GM04503 (cell line): ENCODE results near the gene AP3B1.

ENCODE experiments used
- DNase-seq: peaks from one replicate; pipeline ENCODE4 v3.0.0-alpha.2; 2012; ENCODE audit warnings: low read depth

The AP3B1 gene

DNA sequence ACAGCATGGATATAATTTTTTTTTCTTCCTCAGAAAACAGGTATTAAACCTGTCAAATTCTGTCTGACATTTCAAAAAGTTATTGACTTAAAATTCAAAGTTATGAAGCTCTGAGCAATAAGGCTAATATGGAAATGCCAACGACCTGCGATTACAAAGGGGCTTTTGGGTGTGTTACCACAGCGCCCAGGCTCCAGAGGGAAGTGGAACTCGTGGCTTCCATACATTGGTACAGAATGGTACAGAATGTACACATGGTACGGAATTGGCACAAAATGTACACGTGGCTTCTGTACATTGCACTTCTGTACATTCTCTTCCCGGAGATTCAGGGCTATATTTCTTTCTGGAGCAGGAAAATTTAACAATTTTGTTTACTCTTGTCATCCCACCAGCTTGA is 293.3 kb downstream of the AP3B1 start:
- no peak for DNase-seq

DNA sequence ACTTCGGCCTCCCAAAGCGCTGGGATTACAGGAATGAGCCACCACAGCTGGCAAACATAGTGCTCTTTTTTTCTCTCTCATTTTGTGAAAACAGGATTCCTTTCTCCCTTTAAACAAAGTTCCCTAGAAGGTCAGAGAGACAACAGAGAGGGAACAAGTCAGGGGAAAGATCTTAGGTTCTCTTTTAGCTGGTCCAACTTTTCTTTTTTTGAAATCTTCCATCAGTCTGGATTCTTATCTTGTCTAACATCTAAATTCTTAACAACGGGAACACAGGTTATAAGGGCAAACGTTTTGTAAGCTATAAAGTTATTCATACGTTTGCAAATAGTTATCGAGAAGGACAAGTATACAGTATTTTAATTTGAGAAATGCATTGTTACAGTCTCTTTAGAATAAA is 294.3 kb downstream of the AP3B1 start:
- no peak for DNase-seq

DNA sequence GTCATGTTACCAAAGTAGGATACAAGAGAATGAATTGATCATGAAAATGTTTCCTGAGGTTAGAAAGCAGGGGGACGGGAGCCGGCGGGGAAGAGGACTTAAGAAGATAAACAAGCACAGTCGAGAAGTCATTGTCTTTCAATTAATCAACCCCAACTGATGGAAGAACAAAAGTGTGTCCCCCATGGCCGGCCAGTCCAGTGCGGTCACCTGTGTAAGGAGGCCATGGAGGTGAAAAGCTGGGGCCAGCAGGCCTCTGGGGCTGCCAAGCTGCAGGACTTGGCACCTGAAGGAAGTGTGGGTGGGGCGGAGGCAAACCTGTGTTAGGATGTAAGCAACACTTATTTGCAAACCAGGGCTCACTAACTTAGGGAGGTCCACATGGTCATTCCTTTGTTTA is 295.1 kb downstream of the AP3B1 start:
- DNase-seq, result no peak

DNA sequence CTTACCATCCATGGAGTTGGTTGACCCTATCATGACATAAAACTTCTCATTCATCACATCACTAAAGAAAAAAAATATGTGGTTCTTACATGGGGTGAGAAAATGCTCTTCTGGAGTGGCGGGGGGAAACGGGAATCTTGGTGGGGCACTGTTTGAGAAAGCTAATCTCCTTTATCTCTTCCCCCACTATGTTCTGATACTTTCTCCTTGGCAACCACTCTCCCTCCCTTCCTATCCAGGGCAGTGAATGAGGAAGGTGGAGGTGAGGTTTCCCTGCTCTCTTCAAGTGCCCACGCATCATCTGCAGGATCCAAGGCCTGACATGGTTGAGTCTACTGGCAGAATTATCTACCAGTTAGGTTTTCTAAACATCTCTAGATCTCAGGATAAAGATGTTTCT is 297.6 kb downstream of the AP3B1 start:
- no peak for DNase-seq

DNA sequence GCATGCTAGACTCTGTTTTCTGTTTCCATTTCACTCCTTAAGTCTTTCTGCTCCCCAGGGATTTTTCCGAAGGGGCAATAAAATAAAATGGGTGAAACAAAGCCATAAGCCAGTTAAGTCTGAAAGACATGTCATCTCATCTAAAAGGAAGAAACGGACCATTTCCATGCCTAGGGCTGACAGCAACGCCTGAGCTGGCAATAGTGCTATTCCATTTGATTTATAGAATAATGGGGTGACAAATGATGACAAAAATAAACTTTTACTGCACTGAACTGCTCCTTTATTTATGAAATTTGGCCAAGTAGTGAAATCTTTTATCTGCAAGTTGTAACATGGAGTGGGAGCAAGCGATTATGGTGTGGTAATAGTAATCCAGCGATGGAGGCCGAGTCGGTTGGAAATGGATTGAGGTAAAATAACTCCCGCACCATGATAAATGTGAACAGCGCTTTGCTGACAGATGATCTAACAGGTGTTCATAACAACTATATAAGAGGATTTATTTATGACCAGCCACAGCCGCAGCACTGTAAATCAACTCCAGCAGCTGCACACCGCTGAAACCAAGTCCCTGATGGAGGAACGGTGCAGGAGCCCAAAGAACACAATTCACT is 298.6 kb downstream of the AP3B1 start:
- DNase-seq, result no peak

DNA sequence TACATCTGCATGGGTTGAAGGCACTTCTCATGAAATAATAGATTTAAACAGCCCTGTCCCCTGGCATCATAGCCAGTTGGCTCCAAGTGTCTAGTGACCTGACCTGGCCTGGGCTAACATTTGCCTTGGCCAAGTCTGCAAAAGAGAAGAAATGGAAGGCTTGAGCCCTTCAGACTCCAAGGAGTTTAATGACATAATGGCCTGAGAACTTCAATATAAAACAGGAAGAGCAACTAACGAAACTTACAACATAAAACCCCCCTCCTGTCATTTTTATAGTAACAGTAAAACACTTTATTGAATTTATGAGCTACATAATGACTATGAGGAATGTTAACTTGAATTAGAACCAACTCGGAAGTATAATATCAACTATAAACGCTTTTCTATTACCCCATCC is 299.6 kb downstream of the AP3B1 start:
- peak; percentile 37 for DNase-seq

DNA sequence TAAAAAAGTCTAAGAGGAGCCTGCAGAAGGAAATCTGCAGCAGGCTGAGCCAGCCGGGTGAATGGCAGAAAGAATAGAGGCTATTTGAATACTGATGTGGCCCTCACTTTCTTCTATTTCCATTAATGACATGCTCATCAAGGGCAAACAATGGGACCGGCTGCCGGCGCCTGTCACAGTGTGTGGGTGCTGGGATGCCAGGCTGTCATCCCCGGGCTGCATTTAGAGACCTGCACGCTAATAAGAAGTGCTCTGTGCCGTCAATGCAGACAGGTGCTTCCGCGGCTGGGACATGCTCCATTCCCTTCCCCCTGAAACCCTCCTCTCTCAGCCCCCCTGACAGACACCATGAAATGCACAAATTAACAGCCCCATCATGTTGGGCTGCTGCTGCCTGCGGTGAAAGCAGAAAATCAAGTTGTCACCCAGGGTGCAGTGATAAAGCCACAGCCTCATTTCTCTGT is 300.6 kb downstream of the AP3B1 start:
- no peak for DNase-seq

DNA sequence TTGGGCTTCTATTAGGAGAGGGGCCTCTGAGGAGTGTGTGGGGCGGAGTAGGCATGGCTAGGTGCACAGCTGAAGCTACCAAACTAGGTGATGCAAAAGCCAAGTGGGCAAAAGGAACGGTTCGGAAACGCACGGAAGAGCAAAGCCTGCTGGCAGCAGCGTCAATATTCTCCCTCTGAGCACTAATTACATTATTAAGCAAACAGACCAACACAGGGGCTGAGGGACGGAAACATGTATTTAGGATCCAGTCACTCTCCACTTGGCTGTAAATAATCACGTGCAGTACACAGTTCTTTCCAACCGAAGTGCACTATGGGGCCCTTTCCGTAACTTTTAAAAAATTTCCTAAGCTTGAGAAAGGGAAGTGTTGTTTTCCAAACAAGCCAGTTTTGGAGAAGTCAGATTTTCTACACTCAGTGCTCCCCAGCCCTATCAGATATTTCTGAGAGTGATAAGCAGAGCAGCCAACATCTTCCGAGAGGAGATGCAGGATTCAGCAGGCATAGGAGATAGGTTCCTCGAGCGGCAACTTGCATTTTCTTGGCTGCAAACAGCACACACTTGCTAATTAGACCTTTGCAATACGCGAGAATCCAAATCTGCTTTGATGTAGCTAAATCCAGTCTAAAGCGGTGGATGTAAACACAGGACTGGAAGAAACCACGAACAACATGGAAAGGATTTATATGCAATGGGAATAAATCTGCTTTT is 301.2 kb downstream of the AP3B1 start:
- DNase-seq, result no peak

DNA sequence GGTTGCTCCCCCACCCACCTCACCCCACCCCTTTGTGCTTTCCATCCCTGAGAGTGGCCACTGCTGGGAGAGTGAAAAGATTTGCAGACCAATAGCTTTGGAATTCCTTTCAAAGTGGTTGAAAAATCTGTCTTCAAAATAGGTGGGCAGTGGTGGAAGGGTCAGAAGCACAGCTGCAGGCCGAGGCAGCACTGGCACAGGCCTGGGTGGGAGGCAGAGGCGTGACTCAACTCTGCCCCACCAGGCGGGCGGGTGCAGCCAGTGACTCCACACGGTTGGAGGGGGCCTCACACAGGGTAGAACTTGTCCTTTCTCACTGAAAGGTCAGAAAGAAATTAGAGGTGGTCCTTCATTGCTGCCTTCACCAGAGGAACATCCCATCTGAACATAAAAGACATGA is 303.4 kb downstream of the AP3B1 start:
- DNase-seq, result no peak

DNA sequence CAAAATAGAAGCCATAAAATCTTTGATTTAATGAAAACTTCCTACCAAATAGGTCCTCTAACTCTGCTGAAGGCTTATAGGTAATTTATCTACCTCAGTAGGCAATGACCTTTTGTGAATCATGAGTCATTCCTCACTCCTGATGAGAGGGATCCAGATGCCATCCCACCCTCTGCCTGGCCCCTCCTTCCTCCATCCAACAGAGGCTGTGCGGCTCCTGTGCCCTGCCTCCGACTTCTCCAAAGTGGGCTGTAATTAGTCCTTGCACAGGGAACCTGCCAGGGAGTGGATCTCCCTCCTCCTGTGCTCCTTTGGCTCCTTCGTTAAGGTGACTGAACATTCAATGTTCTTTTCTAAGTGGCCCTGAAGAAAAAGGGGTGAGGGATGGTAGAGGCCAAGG is 304.5 kb downstream of the AP3B1 start:
- DNase-seq, result no peak

DNA sequence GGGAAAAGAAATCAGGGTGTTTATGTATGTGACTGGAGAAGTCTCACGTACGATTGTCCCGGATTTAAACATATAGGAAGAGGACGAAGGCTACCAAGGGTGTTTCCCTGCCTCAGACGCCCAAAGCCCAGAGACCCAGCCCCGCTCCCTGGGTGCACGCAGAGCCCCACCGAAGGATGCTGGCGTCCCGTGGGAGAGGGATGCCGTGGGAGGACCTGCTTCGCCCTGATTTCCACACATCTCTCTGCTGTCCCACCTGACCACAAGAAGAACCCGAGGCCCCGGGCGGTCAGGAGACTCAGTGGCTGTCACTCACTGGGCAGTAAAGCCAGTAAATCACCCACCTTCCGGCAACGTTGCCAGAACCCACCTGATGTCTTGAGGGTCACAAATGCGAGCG is 306.5 kb downstream of the AP3B1 start:
- DNase-seq, result no peak

DNA sequence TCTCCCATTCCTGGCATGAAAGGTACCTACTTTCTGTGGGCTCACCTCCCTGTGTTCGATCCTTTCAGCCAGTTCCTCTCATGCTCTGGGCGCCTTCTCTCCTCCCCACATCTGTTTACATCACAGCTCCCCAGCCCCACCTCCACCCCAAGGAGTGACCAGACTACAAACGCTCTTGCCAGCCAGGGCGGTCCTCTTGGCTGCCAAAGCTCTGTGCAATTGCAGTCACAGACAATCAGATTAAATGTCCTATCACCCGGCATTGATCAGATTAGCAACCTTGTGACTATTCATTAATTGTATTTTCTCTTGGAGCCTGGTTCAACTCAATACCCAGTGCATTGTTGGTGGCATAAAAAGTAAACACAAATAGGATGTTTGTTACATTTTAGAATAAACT is 307.2 kb downstream of the AP3B1 start:
- DNase-seq, result no peak

DNA sequence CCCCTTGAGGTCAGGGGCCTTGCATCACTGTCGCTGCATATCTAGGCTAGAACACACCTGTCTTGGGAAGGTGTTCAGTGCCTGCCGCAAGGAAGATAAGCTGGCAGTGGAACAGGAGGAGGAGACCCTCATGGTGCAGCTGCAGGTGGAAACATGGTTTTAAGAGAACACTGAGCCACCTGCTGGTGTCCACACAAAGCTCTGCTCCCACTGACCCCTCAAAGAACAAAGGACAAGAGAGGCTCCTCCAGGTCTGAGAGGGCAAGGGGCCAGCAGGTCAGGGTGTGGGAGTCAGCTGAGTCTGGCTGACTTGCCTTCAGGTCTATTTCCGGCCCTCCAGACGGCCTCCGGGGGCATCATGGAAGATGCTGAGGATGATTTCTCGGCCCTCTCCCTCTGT is 308.2 kb downstream of the AP3B1 start:
- no peak for DNase-seq

DNA sequence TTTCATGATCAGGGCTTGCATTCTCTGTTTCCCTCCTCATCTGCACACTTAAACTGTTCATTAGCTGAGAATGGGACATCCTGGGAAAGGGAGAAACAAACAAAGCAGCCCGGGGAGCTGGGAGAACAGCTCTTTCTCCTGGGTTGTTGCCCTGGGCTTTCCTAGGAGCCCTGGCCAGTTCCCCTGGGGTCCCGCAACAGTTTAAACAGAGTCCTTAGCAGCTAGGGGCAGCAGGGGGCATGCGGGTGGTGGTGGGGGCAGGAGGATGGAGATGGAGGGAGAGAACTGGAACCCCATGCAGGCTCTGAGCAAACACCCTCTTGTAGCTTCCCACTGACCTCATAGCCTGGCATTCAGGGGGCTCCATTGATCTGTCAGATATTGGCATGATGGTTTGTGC is 309.3 kb downstream of the AP3B1 start:
- no peak for DNase-seq

DNA sequence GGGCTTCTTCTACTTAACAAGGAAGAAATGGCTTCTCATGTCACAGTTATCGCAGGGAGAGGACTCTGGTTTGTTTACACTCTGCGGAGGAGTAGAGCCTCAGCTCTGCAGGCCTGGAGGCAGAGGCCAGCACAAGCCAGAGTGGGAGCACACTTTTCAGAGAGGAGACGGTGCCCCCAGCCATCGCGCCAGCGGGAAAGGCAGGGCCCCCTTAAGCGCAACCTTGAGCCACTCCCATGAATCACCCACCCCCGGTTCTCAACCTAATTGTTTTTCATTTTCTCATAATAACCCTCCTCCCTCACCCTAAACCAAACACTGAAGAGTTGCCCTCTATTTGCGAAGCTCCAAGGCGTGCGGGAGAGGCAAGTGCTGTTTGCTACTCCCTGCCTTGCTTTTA is 309.9 kb downstream of the AP3B1 start:
- no peak for DNase-seq

DNA sequence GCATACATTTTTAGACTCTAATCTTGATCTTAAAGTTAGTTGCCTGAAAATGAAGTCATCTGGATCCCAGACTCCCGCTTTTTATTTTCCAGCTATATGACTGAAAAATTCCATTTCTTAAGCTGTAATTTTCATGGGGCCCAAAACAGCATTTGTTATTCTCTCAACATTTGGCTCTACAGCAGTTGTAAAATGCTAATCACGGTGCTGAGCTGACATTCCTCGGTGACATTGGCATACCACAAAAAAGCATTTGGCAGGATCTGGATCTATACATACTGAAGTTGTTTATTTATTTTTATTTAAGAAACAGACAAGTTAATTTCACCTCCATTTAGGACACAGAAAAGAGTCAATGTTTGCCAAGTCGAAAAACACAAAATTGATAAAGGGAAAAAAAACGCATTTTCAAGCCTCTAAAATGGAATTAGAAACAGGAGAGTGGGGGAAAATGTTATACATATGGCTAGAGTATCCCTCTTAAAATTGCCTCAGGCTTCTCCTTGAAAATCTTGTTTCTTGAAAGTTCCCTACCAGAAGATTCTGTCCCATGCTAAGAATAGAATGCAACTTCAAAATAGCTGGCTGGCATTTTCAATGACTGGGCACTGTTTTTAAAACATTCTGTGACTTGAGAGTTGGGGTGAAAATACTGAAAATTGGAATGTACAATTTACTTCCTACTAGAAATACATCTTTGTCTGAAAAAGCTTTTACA is 310.9 kb downstream of the AP3B1 start:
- no peak for DNase-seq

DNA sequence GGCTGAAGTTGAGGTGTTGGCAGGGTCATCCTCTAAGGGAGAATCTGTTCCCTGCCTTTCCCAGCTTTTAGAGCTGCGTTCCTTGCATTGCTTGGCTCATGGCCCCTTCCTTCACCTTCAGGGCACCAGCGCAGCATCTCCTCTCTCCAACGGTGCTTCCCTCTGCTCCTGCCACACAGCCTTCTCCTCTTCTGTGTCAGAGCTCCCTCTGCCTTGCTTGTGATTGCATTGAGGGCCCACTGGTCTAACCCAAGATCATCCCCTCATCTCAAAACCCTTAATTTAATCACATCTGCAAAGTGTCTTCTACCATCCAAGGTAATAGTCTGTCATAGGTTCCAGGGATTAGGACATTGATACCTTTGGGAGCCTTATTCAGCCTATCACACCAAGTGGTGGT is 312.7 kb downstream of the AP3B1 start:
- no peak for DNase-seq

DNA sequence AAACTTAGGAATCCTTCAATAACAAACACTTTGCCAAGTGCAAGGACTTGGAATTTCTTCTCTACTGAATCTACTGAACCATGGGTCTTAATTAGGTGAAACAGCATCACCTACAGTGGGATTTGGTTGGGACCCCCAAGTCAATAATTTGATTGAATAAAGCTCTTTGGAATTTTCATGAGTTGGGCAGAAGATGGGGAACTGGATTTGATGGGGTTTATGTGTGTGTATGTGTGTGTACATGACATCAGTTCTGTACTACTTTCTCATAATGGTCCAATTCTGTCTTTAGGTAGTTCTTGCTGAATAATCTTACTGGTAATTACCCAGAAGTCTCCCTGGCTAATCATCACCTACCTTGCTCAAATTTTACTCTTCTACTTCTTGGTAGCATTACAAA is 319.9 kb downstream of the AP3B1 start:
- DNase-seq, result no peak

DNA sequence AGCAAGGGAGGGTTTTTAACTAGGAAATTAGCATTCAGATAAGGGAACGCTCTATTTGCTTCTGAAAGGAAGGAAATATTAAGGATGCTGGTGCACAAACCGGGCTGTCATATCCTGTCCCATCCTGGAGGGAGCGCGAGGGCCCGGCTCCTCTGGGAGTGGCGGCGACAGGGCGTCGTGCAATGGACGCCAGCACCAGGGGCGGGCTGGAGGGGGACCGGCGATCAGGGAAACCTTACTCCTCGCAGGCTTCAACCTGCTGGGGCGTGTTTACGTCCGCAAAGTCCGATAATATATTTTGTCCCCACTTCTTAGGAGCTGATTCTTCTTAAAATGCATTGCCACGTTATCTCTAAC is 321.3 kb downstream of the AP3B1 start:
- DNase-seq, result no peak

DNA sequence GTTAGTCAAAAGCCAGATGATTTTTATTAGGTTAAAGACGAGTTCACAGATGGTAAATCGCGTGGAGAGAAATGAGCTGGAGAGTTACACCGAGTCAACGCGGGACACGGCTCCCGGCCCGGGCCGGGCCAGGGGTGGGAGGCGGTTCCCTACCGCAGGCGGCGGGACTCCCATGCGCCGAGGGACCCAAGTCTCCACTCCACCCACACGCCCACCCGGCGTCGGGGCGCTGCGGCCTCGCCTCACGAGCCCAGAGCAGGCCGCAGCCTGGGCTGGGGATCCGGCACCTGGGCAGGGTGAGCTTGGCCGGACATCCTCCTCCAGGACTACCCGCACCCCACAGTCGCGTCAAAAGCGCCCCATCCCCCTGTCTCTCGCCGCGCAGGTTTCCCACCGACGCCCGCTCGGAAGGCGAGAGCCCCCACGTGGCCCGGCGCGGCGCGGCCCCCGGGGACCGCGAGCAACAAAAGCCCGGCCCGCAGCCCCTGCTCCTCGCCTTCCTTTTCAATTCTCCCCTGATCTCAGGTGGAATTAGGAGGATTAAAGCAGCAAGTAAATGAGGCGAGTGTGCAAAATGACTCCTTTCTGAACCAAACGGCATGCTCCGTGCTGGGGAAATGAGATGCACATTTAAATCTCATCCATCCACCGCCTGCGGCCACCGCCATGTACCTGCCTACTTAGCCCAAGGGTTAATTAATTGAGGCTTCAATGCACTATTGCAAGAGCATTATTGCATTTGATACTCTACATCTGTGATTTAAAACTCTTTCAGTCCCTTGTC is 321.8 kb downstream of the AP3B1 start:
- DNase-seq, result no peak

DNA sequence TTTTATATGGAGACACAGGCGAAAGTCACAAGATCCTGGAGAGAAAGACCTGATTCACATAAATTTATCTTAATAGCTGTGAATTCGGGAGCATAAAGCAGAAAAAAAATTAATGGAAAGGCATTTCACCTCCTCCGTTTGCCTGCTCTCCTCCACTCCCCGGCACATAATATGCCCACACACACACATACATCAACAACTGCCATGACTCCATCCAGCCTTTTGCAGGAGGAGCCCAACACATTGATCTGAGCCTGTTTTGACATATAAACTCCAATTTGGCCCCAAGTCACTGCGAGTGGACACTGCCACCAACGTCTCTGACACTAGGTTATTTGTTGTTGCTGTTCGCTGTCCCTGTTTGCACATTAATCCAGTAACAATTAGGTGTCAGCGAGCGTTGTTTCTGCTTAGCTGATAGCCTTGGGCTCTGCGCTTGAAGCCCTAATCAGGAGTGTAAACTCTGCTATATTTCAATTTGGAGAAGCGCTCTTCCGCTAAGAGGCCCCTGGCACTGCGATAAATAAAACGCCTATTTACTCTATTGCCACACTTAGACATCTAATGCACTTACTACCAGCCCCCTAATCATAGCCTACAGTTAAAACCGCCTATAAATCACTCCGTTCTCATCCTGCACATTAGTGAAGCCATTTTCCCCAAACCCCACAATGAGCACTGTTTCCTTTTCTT is 322.6 kb downstream of the AP3B1 start:
- DNase-seq, result no peak

DNA sequence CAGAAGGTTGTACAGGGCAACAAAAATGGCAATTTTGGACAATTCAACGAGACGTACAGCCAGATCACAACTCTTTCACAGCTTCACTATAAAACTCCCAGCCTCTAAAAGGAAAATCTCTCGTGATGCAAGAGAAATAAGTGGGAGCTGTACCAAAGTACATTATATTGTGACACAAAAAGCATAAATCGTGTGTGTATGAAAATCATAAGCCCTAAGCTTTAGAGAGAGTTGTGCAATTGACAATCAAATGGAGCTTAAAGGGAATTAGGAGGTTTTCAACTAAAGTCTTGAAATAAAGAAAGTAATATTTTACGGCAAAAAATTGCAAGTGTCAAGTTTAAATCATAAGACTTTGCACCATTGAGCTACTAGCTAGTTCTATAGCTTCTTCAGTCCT is 323.6 kb downstream of the AP3B1 start:
- DNase-seq, result no peak
